Left lung (tissue), 10 donors: Measurements from ENCODE around the gene PAPLN. TPM values are rescaled to one million over a fixed set of nuclear protein-coding genes. Genes with fewer than 3 reads are reported as not detected.

Experiments
- ATAC-seq: fragments of 200-7000 bp; cut with Tn5 transposase; one replicate; pipeline ENCODE4 v1.9.1; 2020; ENCODE audit warnings: moderate library complexity
- DNase-seq, 4 donors: peaks; one replicate each; pipeline ENCODE4 v3.0.0-alpha.2; 2013 to 2020
- H3K27ac ChIP-seq, 2 donors: fragments of 200-600 bp; sonication (generic) in 1 of 2; one replicate each; pipeline versions ENCODE4 v1.5.0 to v1.8.0; 2020 to 2021
- H3K27me3 ChIP-seq, 2 donors: fragments of 200-600 bp; sonication (generic) in 1 of 2; one replicate each; pipeline versions ENCODE4 v1.5.0 to v1.8.0; 2020 to 2021
- H3K36me3 ChIP-seq, 2 donors: fragments of 200-600 bp; sonication (generic) in 1 of 2; one replicate each; pipeline versions ENCODE4 v1.5.0 to v1.8.0; 2020 to 2021
- H3K4me1 ChIP-seq, 2 donors: fragments of 200-600 bp; one replicate each; pipeline ENCODE4 v1.8.0; 2021
- H3K4me3 ChIP-seq, 2 donors: fragments of 200-600 bp; sonication (generic) in 1 of 2; one replicate each; pipeline versions ENCODE4 v1.5.0 to v1.8.0; 2020 to 2021; ENCODE audit warnings: mild to moderate bottlenecking in 1 of 2
- H3K9me3 ChIP-seq, 2 donors: fragments of 200-600 bp; sonication (generic) in 1 of 2; one replicate each; pipeline versions ENCODE4 v1.5.0 to v1.8.0; 2020 to 2021
- intact Hi-C, 2 donors: fragments of 100-400 bp; cut with DNase I; formaldehyde crosslinking; loops; one replicate each; pipeline versions ENCODE4 v1.11.2 to v1.14.2; 2022
- polyA plus RNA-seq, 6 donors: library from polyadenylated mRNA; unstranded; fragments of 120-200 nt; gene quantifications; one replicate each; pipeline ENCODE4 v1.2.1, GENCODE V29; 2013; ENCODE audit not compliant: insufficient read length in 6 of 6
- total RNA-seq, 2 donors: library from RNA; stranded (reverse); fragmentation: NEBNext Ultra II Directional; extraction: Animal tissue kit (Norgen Biotek cat#: 25700); gene quantifications; one replicate each; pipeline ENCODE4 v1.2.1, GENCODE V29; 2021
- TF ChIP-seq, protein P1 (sequence below), 2 donors: fragments of 200-600 bp; sonication (generic) in 1 of 2; IDR thresholded peaks; one replicate each; pipeline versions ENCODE4 v1.5.0 to v1.8.0; 2021; ENCODE audit warnings: antibody characterized with exemption in 2 of 2
- donor health status: DM: no; HTN: yes; CAD: no.
- donor health status: DM: no; HTN: no; CAD: no.

PAPLN gene
- total and polyA plus RNA-seq, 8 donors = 7.9 to 21.0 (median 10.6) TPM

DNA sequence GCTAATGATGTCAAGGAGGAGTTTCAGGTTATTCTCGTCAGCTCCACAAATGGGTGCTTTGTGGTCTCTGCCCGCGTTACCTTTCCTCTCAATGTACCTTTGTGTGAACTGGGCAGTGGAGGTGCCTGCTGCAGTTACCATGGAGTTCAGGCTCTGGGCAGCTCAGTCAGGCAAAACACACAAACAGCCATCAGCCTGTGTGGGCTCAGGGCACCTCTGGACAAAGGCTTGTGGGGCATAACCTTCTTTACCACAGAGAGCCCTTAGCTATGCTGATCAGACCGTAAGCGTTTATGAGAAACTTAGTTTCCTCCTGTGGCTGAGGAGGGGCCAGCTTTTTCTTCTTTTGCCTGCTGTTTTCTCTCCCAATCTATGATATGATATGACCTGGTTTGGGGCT lies 16.7 kb upstream of the PAPLN start:
- no peak for DNase-seq
- TF ChIP-seq, protein P1, sequence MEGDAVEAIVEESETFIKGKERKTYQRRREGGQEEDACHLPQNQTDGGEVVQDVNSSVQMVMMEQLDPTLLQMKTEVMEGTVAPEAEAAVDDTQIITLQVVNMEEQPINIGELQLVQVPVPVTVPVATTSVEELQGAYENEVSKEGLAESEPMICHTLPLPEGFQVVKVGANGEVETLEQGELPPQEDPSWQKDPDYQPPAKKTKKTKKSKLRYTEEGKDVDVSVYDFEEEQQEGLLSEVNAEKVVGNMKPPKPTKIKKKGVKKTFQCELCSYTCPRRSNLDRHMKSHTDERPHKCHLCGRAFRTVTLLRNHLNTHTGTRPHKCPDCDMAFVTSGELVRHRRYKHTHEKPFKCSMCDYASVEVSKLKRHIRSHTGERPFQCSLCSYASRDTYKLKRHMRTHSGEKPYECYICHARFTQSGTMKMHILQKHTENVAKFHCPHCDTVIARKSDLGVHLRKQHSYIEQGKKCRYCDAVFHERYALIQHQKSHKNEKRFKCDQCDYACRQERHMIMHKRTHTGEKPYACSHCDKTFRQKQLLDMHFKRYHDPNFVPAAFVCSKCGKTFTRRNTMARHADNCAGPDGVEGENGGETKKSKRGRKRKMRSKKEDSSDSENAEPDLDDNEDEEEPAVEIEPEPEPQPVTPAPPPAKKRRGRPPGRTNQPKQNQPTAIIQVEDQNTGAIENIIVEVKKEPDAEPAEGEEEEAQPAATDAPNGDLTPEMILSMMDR (IDR thresholded peaks at IDR 0.05) = no peak
- H3K4me1 ChIP-seq = peaks cover 0 to 11% of the 10 kb centered on the region in 2 donors
- H3K4me3 ChIP-seq = no peak overlapping the region
- H3K36me3 ChIP-seq = peaks cover 0 to 86% of the 10 kb centered on the region in 2 donors
- H3K9me3 ChIP-seq = no peaks in the 10 kb centered on the region
- intact Hi-C loops = no loop called here
- no peak for ATAC-seq
- no peak overlapping the region for H3K27ac ChIP-seq
- no peaks in the 10 kb centered on the region for H3K27me3 ChIP-seq

GRCh38 chr14:73221945-73222344 lies 15.4 kb upstream of the PAPLN start:
- Histone ChIP-seq H3K4me1 (peaks cover 0 to 11% of the 10 kb centered on the region in 2 donors), H3K4me3 (no peak overlapping the region), H3K9me3 (no peaks in the 10 kb centered on the region), H3K27me3 (no peaks in the 10 kb centered on the region), H3K27ac (no peak overlapping the region), H3K36me3 (peaks cover 0 to 83% of the 10 kb centered on the region in 2 donors)
- TF ChIP-seq, protein P1 (IDR thresholded peaks at IDR 0.05) = no peak
- ATAC-seq = no peak
- intact Hi-C loops = no loop called here
- no peak for DNase-seq

GRCh38 chr14:73223049-73223448 lies 14.3 kb upstream of the PAPLN start:
- DNase-seq (peak in 1 of 4 donors; percentile 59), ATAC-seq (peak; percentile 48)
- Histone ChIP-seq H3K4me3 (no peak overlapping the region), H3K36me3 (peaks cover 0 to 82% of the 10 kb centered on the region in 2 donors), H3K27me3 (no peaks in the 10 kb centered on the region), H3K9me3 (no peaks in the 10 kb centered on the region), H3K27ac (no peak overlapping the region), H3K4me1 (peaks cover 3 to 16% of the 10 kb centered on the region in 2 donors)
- TF ChIP-seq, protein P1 (IDR thresholded peaks at IDR 0.05) = no peak
- intact Hi-C loops = no loop called here

DNA sequence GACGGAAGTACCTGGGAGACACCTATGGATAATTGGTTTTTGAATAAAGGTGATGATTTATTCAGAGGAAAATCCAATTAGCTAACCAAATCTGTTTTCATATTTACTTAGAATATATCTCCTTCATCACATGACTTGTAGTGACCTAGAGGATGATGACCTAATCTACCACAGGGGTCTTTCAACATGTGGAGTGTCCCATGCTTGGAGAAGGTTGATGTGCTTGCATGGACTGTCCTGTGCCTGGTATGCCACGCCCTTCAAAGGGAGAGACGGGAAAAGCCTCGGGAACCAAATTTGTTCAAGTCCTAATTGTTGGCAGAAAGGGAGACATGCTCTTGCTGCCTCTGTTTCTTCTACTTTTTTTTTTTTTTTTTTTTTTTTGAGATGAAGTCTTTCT lies 11.8 kb upstream of the PAPLN start:
- H3K36me3 ChIP-seq = peaks cover 0 to 71% of the 10 kb centered on the region in 2 donors

More for the DNA sequence above, 11.8 kb upstream of the PAPLN start:
- no peak for ATAC-seq
- DNase-seq = no peak
- TF ChIP-seq, protein P1 (IDR thresholded peaks at IDR 0.05) = no peak
- H3K4me3 ChIP-seq = no peak overlapping the region
- H3K9me3 ChIP-seq = no peaks in the 10 kb centered on the region
- H3K27me3 ChIP-seq = no peaks in the 10 kb centered on the region
- intact Hi-C loops = no loop called here
- H3K27ac ChIP-seq = no peak overlapping the region
- peaks cover 4 to 29% of the 10 kb centered on the region in 2 donors for H3K4me1 ChIP-seq
